H9 (cell line): Measurements from ENCODE around the gene DENND4A. TPM values are rescaled to one million over a fixed set of nuclear protein-coding genes. Genes with fewer than 3 reads are reported as not detected.

ENCODE experiments used
- DNase-seq: peaks from one replicate; pipeline ENCODE4 v3.0.0-alpha.2; 2017
- H2AFZ ChIP-seq: one replicate; pipeline ENCODE4 v1.6.1; 2013; ENCODE audit warnings: mild to moderate bottlenecking, low read length, control low read depth, moderate library complexity
- H2AK5ac ChIP-seq: 2 replicates; pipeline ENCODE4 v1.6.1; 2013; ENCODE audit warnings: low read length, control low read depth, mixed read lengths; ENCODE audit not compliant: insufficient read length
- H2BK120ac ChIP-seq: one replicate; pipeline ENCODE4 v1.6.1; 2013; ENCODE audit warnings: low read depth, mild to moderate bottlenecking, low read length, control low read depth, inconsistent platforms; ENCODE audit not compliant: poor library complexity, severe bottlenecking
- H2BK12ac ChIP-seq: 2 replicates; pipeline ENCODE4 v1.6.1; 2013; ENCODE audit warnings: low read length, control low read depth, mixed read lengths, low read depth; ENCODE audit not compliant: insufficient read length
- H2BK15ac ChIP-seq: 2 replicates; pipeline ENCODE4 v1.6.1; 2013; ENCODE audit warnings: low read depth, low read length, control low read depth
- H2BK20ac ChIP-seq: one replicate; pipeline ENCODE4 v1.6.1; 2013; ENCODE audit warnings: low read depth, mild to moderate bottlenecking, low read length, control low read depth, inconsistent platforms; ENCODE audit not compliant: poor library complexity, severe bottlenecking
- H2BK5ac ChIP-seq: 2 replicates; pipeline ENCODE4 v1.6.1; 2013; ENCODE audit warnings: low read length, control low read depth, mixed read lengths; ENCODE audit not compliant: insufficient read length
- H3K14ac ChIP-seq: 2 replicates; pipeline ENCODE4 v1.6.1; 2013; ENCODE audit warnings: low read length, control low read depth; ENCODE audit not compliant: insufficient read depth
- H3K18ac ChIP-seq: 2 replicates; pipeline ENCODE4 v1.6.1; 2013; ENCODE audit warnings: low read depth, mild to moderate bottlenecking, mixed read lengths, low read length, control low read depth; ENCODE audit not compliant: insufficient read length
- H3K23ac ChIP-seq: 2 replicates; pipeline ENCODE4 v1.6.1; 2013; ENCODE audit warnings: low read length, control low read depth, mixed read lengths, low read depth; ENCODE audit not compliant: insufficient read length
- H3K23me2 ChIP-seq: 2 replicates; pipeline ENCODE4 v1.6.1; 2013; ENCODE audit warnings: low read depth, mild to moderate bottlenecking, mixed read lengths, low read length, control low read depth; ENCODE audit not compliant: insufficient read length, poor library complexity, severe bottlenecking
- H3K27ac ChIP-seq: 2 replicates; pipeline ENCODE4 v1.5.1; 2013; ENCODE audit warnings: low read length, control low read depth, mixed read lengths, low read depth; ENCODE audit not compliant: insufficient read length
- H3K27me3 ChIP-seq: 2 replicates; pipeline ENCODE4 v1.6.1; 2013; ENCODE audit warnings: low read length, control low read depth, inconsistent platforms; ENCODE audit not compliant: insufficient read depth
- H3K4ac ChIP-seq: 2 replicates; pipeline ENCODE4 v1.6.1; 2013; ENCODE audit warnings: low read depth, mild to moderate bottlenecking, control low read depth, inconsistent platforms, low read length, moderate library complexity
- H3K4me1 ChIP-seq: 2 replicates; pipeline ENCODE4 v1.6.1; 2013; ENCODE audit warnings: low read length, control low read depth, inconsistent platforms; ENCODE audit not compliant: insufficient read depth
- H3K4me2 ChIP-seq: 2 replicates; pipeline ENCODE4 v1.6.1; 2013; ENCODE audit warnings: low read length, control low read depth, mixed read lengths; ENCODE audit not compliant: insufficient read length, insufficient read depth
- H3K56ac ChIP-seq: 2 replicates; pipeline ENCODE4 v1.6.1; 2013; ENCODE audit warnings: low read depth, mild to moderate bottlenecking, mixed read lengths, low read length, control low read depth; ENCODE audit not compliant: insufficient read length
- H3K79me1 ChIP-seq: 2 replicates; pipeline ENCODE4 v1.6.1; 2013; ENCODE audit warnings: low read depth, mild to moderate bottlenecking, moderate library complexity, low read length, control low read depth, inconsistent platforms; ENCODE audit not compliant: insufficient read depth, poor library complexity, severe bottlenecking
- H3K79me2 ChIP-seq: 2 replicates; pipeline ENCODE4 v1.6.1; 2013; ENCODE audit warnings: low read length, control low read depth, inconsistent platforms; ENCODE audit not compliant: insufficient read depth
- H3K9ac ChIP-seq: 2 replicates; pipeline ENCODE4 v1.6.1; 2013; ENCODE audit warnings: low read length, control low read depth, mixed read lengths; ENCODE audit not compliant: insufficient read length; ENCODE audit errors: extremely low read depth
- H3K9me3 ChIP-seq: one replicate; pipeline ENCODE4 v1.6.1; 2013; ENCODE audit warnings: low read depth, low read length, inconsistent platforms; ENCODE audit not compliant: control insufficient read depth
- H3T11ph ChIP-seq: one replicate; pipeline ENCODE4 v1.6.1; 2013; ENCODE audit warnings: mild to moderate bottlenecking, low read length, control low read depth, inconsistent platforms
- H4K20me1 ChIP-seq: one replicate; pipeline ENCODE4 v1.6.1; 2013; ENCODE audit not compliant: control insufficient read depth, insufficient read length, insufficient read depth
- H4K5ac ChIP-seq: 2 replicates; pipeline ENCODE4 v1.6.1; 2013; ENCODE audit warnings: low read depth, mild to moderate bottlenecking, mixed read lengths, low read length, control low read depth; ENCODE audit not compliant: insufficient read length
- H4K8ac ChIP-seq: replicated peaks from 2 replicates; pipeline ENCODE4 v1.6.1; 2013; ENCODE audit warnings: low read length, control low read depth, mixed read lengths, low read depth; ENCODE audit not compliant: insufficient read length
- H4K91ac ChIP-seq: 2 replicates; pipeline ENCODE4 v1.6.1; 2013; ENCODE audit warnings: low read depth, mild to moderate bottlenecking, moderate library complexity, mixed read lengths, low read length, control low read depth; ENCODE audit not compliant: insufficient read length
- H3K27ac Mint-ChIP-seq, 3 experiments: 2 replicates in 2 of 3; 3 replicates in 1 of 3; pipeline ENCODE4 v1.8.0; 2020 to 2021; ENCODE audit warnings: mixed read lengths in 3 of 3, mild to moderate bottlenecking in 1 of 3, moderate library complexity in 1 of 3
- H3K27me3 Mint-ChIP-seq: 2 replicates; pipeline ENCODE4 v1.8.0; 2021; ENCODE audit warnings: low read depth, mild to moderate bottlenecking, moderate library complexity, mixed read lengths
- H3K36me3 Mint-ChIP-seq, 3 experiments: 2 replicates in 2 of 3; 3 replicates in 1 of 3; pipeline ENCODE4 v1.8.0; 2020 to 2021; ENCODE audit warnings: low read depth in 3 of 3, mixed read lengths in 3 of 3; ENCODE audit not compliant: insufficient read depth in 1 of 3
- H3K4me1 Mint-ChIP-seq, 2 experiments: 2 replicates each; pipeline ENCODE4 v1.8.0; 2020; ENCODE audit warnings: mixed read lengths in 2 of 2
- H3K4me3 Mint-ChIP-seq, 2 experiments: 2 replicates in 1 of 2; 3 replicates in 1 of 2; pipeline ENCODE4 v1.8.0; 2020 to 2021; ENCODE audit warnings: mild to moderate bottlenecking in 2 of 2, mixed read lengths in 2 of 2, moderate library complexity in 1 of 2
- H3K9me3 Mint-ChIP-seq, 2 experiments: 2 replicates in 1 of 2; 3 replicates in 1 of 2; pipeline ENCODE4 v1.8.0; 2020; ENCODE audit warnings: mild to moderate bottlenecking in 2 of 2, mixed read lengths in 2 of 2, moderate library complexity in 1 of 2
- WGBS: extraction: QIAGEN DNeasy Blood & Tissue Kit; methylation state at CpG from one replicate; pipeline ENCODE4 v1.1.7; 2013; ENCODE audit warnings: missing lambda C conversion rate, low lambda C conversion rate, mixed read lengths; ENCODE audit not compliant: insufficient read length; ENCODE audit errors: extremely low coverage; 5-methylcytosine and 5-hydroxymethylcytosine counted together
- total RNA-seq: library from RNA; stranded (reverse); gene quantifications from 2 replicates; pipeline ENCODE4 v1.2.1, GENCODE V29; 2021
- TF ChIP-seq, protein P1 (sequence below): fragments of 200-600 bp; sonication (generic); conservative IDR thresholded peaks from 3 replicates; pipeline ENCODE4 v1.8.0; 2021; ENCODE audit warnings: antibody characterized with exemption, mild to moderate bottlenecking

The DENND4A gene
- total RNA-seq, 1 experiment from 2014 or later, result 4.7 TPM

DNA sequence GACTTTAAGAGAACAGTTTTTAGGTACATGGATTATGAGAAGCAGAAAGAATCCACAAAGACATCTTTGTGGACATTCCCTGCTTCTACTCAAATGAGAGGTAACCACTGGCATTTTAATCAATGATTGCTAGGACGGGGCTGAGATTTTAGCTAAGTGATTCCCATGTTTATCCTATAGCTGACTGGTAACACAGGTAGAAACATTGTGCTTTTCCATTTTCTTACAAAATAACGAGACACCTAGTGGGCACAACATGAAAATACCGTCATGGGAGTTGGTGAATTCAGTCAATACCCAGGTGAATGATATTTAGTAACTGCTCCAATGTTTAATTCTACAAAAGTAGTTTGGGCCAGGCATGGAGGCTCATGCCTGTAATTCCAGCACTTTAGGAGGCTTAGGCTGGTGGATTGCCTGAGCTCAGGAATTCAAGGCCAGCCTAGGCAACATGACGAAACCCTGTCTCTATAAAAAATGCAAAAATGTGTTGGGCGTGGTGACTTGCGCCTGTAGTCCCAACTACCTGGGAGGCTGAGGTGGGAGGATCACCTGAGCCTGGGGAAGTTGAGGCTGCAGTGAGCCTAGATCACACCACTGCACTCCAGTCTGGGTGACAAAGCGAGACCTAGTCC lies 37.2 kb upstream of the DENND4A start:
- Histone ChIP-seq H4K5ac (no peak overlapping the region), H3K27ac (no peak overlapping the region), H3K4me2 (no peak overlapping the region), H2BK120ac (no peak overlapping the region), H3K56ac (no peak overlapping the region), H3K14ac (no peak overlapping the region), H3K4ac (no peak overlapping the region), H3K18ac (no peak overlapping the region), H4K8ac (no peak overlapping the region), H2BK15ac (no peak overlapping the region), H3K79me2 (no peaks in the 10 kb centered on the region), H2BK12ac (no peak overlapping the region), H3K4me1 (peaks cover 12% of the 10 kb centered on the region; the same call in 1 of the 2 replicates), H2BK20ac (no peak overlapping the region), H3K27me3 (no peaks in the 10 kb centered on the region), H3K23me2 (no peaks in the 10 kb centered on the region), H3K9ac (no peak overlapping the region), H3K79me1 (no peaks in the 10 kb centered on the region), H3K23ac (no peak overlapping the region), H3T11ph (no peak overlapping the region), H4K91ac (no peak overlapping the region), H3K9me3 (no peaks in the 10 kb centered on the region), H2AFZ (no peak overlapping the region), H2AK5ac (no peak overlapping the region), H2BK5ac (no peak overlapping the region), H4K20me1 (no peaks in the 10 kb centered on the region)
- Mint-ChIP-seq H3K9me3 (peaks cover 0 to 3% of the 10 kb centered on the region in 2 experiments; a peak in 3 of 5 replicates), H3K4me1 (peaks cover 41 to 45% of the 10 kb centered on the region in 2 experiments), H3K4me3 (no peak overlapping the region), H3K27ac (no peak overlapping the region), H3K27me3 (no peaks in the 10 kb centered on the region; the same call in 1 of the 2 replicates), H3K36me3 (peaks cover 0 to 3% (median 0%) of the 10 kb centered on the region in 3 experiments; a peak in 3 of 7 replicates)
- no peak for DNase-seq
- WGBS, result no CpG with 5 or more reads among the region's 7 CpGs
- TF ChIP-seq, protein P1, sequence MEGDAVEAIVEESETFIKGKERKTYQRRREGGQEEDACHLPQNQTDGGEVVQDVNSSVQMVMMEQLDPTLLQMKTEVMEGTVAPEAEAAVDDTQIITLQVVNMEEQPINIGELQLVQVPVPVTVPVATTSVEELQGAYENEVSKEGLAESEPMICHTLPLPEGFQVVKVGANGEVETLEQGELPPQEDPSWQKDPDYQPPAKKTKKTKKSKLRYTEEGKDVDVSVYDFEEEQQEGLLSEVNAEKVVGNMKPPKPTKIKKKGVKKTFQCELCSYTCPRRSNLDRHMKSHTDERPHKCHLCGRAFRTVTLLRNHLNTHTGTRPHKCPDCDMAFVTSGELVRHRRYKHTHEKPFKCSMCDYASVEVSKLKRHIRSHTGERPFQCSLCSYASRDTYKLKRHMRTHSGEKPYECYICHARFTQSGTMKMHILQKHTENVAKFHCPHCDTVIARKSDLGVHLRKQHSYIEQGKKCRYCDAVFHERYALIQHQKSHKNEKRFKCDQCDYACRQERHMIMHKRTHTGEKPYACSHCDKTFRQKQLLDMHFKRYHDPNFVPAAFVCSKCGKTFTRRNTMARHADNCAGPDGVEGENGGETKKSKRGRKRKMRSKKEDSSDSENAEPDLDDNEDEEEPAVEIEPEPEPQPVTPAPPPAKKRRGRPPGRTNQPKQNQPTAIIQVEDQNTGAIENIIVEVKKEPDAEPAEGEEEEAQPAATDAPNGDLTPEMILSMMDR, result peak; percentile 59
